Skin epidermis (tissue), 12 donors: Measurements from ENCODE around the gene UBE2D3.
A peak's percentile ranks its signal among the peaks of the same experiment; 100 is the strongest.
"Not testable (repeated sequence)": the region's sequence is repeated elsewhere in the genome, so short reads cannot be mapped to it uniquely, and the experiment has no call there.

Source experiments
- H3K27ac ChIP-seq, 21 experiments: fragments of 200-600 bp; sonication (generic) in 11 of 21; one replicate each; pipeline ENCODE4 v1.5.0; 2020; ENCODE audit warnings: mild to moderate bottlenecking in 3 of 21, inconsistent platforms in 2 of 21, moderate library complexity in 2 of 21
- H3K4me3 ChIP-seq, 7 experiments: fragments of 200-600 bp; sonication (generic) in 2 of 7; one replicate each; pipeline ENCODE4 v1.5.0; 2020; ENCODE audit warnings: inconsistent platforms in 2 of 7, mild to moderate bottlenecking in 2 of 7, moderate library complexity in 1 of 7

The UBE2D3 gene

DNA sequence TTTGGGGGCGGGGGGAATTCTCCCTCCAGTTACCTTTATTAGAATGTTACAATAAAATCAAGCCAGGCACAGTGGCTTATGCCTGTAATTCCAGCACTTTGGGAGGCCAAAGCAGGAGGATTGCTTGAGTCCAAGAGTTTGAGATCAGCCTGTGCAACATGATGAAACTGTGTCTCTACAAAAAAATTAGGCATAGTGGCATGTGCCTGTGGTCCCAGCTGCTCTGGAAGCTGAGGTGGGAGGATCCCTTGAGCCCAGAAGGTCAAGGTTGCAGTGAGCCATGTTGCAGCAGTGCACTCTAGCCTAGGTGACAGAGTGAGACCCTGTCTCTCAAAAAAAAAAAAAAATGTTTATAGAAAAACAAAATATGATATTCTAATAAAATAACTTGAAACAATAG, 5.3 kb upstream of the UBE2D3 start:
- H3K4me3 ChIP-seq: no peak overlapping the region
- no peak overlapping the region for H3K27ac ChIP-seq

DNA sequence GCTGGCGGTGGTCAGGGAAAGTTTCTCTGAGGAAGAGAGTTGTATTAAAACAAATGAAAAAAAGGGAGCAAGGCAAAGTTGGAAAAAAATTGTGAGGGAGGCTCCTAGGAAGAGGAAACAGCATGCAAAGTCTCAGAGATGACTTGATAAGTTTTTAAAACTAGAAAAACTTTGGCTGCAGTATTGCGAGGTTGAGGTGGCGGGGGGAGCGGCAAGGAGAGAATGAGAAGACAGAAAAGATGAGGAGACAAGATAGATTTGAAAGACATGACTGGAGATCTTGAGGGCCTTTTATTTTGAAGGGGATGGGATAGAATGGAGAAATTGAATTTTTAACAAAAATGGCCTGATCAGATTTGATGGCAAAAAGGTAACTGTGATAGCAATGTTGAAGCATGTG, 4.8 kb upstream of the UBE2D3 start:
- H3K4me3 ChIP-seq: no peak overlapping the region
- no peak overlapping the region for H3K27ac ChIP-seq

DNA sequence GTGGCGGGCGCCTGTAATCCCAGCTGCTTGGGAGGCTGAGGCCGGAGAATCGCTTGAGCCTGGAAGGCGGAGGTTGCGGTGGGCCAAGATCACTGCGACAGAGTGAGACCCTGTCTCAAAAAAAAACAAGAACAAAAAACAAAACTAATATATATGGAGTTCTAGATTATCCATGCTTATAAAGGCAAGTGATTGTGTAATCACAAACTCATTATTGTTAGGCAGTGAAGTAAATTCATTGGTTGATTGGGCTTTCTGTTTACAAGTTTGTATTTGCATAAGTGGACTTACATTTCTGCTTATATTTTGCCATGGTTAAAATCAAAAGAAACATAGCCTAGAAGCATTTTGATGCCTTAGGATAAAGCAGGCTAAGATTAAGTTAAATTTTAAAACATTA, 2.5 kb upstream of the UBE2D3 start:
- Histone ChIP-seq H3K4me3 (no peak overlapping the region), H3K27ac (peak overlapping the region in 9 of 21 experiments; percentile 92 to 100 (median 100))

DNA sequence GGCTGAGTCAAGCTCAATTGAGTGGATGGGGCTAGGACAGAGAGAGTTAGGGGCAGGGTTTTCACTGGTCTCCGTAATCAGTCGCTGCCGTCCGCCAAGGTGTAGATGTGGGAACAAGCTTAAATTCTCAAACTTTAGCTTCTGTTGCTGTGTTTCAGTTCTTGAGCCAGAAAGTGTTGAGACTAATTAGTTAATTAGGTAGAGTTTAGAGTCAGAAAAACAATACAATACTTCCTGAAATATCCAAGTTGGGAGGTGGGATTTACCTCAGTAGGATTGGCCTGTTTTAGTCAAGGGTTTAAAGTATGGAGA, 1.1 kb upstream of the UBE2D3 start:
- Histone ChIP-seq H3K27ac (peak overlapping the region; percentile 38 to 100 (median 100)), H3K4me3 (peak overlapping the region; percentile 55 to 97 (median 74))

DNA sequence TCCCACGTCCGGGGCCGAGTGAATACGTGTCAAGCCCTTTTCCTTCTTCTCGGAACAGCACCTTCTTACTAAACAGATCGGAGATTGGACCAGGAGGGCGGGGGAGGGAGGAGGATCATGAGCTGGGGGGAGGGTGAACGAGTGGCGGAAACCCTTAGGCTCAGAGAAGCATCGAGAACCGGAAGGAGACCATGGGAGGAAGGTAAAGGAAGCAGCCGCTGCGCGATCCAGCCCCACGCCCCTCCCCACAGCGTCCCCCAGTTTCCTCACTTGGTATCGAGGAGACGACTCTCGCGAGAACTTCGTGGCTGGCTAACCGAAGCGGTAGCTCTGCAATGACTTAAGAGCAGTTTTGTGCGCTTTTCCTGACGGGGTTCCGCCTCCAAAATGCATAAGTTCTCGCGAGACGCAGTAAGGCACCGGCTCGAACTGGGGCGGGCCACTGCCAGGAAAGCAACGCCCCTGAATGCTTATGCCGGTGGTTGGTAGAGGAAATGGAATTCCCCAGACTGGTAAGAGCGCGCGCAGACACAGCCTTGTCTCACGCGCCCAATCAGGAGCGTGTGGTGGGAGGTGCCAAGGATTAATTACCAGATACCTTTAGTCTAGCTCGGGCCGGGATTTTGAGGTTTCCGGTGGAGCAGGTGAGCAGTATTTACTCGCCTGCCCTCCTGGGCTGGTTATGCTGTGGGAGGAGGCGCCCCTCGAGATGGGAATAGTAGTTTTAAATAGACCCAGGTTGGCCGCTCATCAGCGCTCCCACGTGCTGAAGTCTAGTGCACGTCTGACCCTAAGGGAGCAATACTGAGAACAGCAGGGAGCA, 534 bp upstream of the UBE2D3 start:
- Histone ChIP-seq H3K4me3 (peak overlapping the region; percentile 55 to 97 (median 74)), H3K27ac (peak overlapping the region; percentile 98 to 100 (median 100))

DNA sequence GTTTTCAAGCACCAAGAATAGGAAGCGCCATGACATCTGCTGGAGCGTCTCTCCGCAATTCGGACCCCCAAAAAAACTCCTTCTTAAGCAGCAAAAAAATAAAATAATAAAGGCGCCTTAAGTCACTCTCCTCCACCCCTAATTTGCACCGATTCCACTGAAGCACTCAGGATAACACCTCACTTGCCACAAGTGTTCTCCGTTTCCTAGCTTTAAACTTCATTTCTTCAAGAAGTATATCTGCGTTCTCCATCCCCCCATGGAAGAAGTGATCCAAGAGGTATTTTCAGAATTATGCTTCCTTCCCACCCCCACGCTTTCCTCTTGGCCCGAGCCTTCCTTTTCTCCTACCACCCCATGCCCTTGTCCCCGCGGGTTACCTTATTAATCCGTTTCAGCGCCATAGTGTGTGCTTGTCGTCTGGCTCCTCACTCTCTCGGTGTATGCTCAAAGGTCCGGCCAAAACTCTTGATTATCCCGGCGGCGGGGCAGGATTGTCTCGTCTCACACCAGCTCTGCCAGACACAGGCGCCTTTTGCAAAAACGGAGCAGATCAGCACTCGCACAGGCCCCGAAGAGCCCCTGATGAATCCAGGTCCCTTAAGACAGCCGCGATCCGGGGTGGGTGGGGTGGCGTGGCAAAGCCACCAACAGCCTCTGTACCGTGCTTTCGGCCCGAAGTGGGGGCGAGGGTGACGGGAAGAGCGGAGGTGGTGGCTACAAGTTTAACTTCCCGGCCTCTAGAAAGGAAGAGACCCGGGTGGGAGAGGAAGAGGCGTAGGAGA, 1.1 kb downstream of the UBE2D3 start:
- peak overlapping the region; percentile 98 to 100 (median 100) for H3K27ac ChIP-seq
- H3K4me3 ChIP-seq: peak overlapping the region; percentile 55 to 97 (median 74)

DNA sequence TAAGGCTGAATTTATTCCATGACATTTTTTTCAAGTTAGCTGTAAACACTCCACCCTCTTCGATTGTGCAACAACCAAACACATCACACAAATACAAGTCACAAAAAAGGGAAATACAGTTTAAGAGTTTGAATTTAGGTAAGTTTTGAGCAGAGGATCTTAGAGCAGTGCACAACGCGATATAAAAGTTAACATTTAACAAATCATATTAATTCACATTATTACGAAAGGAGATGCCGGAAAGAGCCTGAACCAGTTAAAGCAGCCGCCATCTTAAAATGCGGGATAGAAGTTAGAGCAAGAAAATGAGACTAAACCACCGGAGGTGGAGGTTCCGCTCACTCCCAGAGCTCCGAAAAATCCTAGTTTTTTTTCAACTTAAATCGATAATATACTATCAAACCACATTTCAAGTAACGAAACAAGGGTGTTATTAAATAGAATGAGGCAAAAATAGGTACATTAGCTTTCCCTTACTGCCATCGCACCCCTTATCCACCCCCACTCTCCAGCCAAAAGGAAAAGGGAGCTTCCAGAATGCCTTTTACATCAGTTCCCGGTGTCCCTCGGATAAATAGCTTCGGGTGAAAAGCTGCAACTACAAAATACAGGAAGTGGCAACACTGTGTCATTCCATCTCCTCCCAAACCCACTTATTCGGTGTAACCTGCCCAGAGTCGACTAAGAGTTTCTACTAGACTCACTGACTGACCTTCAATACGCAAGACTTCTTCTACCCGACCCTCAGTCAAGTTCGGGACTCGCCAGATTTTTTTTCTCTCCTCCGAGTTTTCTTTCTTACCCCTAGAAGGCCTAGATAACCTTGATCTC, 1.9 kb downstream of the UBE2D3 start:
- peak overlapping the region; percentile 55 to 97 (median 74) for H3K4me3 ChIP-seq
- peak overlapping the region; percentile 98 to 100 (median 100) for H3K27ac ChIP-seq

DNA sequence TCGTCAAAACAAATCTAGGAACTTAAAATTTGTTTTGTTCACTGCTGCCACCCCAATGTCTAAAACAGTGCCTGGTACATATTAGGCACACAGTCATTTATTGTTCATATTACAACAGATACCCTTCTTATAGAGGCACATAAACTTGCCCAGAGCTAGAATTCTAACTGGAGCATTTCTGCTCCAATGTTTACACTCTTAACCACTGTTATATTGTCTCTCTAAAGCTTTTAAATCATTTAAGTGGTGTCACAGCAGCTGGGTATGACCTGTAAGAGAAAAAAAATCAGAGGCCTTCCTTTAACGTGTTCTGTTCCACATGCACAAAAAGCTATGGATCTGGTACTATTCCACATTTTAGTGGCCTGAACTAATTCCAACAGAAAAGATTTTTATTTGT, 3.0 kb downstream of the UBE2D3 start:
- Histone ChIP-seq H3K27ac (peak overlapping the region in 18 of 21 experiments; percentile 98 to 100 (median 100)), H3K4me3 (peak overlapping the region; percentile 55 to 97 (median 74))

DNA sequence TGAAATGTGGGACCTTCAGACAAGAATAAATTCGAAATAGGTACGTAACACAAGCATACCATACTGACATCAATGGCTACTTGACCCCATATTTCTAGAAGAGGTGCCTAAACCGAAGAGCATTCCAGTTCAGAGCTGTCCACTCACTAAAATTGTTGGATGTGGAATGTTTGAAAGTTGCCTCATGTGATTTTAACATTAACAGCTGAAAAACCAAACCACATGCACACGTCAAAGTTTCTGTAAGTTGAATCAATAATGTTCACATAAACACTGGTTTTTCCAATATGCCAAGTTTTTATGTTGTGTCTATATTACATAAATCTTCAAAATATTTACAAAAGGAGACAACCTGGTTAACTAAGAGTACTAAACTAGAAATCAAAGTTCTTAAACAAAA, 3.5 kb downstream of the UBE2D3 start:
- H3K27ac ChIP-seq: peak overlapping the region in 11 of 21 experiments; percentile 11 to 100 (median 100)

DNA sequence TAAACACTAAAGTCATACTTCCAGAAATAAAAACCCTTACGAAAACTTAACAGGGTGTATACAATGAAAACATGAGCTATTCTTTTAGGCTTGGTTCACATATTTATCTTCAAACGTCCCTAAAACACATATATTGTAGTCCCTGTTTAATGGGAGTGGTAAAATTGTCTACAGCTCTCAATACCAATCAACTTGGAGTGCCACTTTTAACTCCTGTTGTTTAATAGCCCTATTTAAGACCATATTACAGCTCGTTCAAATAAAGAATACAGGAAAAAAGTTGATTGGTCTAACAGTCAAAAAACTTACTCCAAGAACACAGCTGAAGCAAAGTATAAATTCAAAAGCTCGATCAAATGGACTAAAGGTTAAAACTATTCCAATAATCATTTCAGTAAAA, 3.9 kb downstream of the UBE2D3 start:
- Histone ChIP-seq H3K27ac (peak overlapping the region in 6 of 21 experiments; percentile 7 to 100 (median 38)), H3K4me3 (peak overlapping the region in 4 of 7 experiments; percentile 55 to 97 (median 72))

More for the DNA sequence above, 3.5 kb downstream of the UBE2D3 start:
- peak overlapping the region; percentile 55 to 97 (median 74) for H3K4me3 ChIP-seq

DNA sequence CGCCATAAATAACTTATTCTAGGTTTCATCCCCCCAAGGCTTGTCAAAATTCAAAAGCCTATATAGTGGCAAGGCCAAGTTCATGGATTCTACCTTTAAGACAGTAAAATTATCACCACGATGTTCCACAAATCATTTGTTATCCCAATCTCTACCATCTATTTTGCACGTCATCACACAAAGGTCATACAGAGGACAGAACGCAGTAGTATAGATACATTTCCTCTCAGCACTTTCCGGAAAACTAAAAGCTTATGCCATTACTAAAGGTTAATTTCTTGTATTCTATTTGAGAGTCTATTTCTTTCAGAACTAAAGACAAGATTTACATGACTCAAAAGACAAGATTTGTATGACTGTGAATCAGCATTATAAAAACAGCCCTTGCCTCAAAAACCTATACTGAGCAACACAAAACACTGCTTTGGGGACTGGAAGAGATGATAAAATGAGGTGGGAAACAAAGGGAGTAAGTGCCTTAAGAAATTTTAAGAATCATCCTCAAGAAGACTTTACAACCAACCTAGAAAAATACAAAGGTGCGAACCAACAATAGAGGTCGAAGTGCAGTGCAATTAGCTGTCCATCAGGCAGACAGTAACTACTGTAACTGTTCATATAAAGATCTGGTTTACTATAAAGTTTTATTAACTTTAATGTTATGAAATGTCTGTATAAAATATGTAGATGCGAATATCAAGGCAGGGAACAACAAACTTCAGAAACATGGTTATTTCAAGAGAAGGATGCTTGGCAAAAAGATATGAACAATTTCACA, 7.6 kb downstream of the UBE2D3 start:
- Histone ChIP-seq H3K4me3 (no peak overlapping the region), H3K27ac (peak overlapping the region in 3 of 21 experiments; percentile 45 to 64 (median 53))

DNA sequence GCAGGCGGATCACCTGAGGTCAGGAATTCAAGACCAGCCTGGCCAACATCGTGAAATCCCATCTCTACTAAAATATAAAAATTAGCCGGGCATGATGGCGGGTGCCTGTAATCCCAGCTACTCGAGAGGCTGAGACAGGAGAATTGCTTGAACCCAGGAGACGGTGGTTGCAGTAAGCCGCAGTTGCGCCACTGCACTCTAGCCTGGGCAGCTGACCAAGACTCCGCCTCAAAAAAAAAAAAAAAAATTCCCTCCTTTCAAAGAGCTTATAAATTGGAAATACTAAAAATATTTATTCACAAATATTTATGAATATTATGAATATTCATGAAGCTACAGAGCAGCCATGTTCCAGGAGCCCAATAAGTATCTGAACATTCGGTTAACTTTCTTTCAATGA, 8.3 kb downstream of the UBE2D3 start:
- peak overlapping the region in 2 of 21 experiments; percentile 1 to 53 for H3K27ac ChIP-seq
- not testable (repeated sequence) for H3K4me3 ChIP-seq

DNA sequence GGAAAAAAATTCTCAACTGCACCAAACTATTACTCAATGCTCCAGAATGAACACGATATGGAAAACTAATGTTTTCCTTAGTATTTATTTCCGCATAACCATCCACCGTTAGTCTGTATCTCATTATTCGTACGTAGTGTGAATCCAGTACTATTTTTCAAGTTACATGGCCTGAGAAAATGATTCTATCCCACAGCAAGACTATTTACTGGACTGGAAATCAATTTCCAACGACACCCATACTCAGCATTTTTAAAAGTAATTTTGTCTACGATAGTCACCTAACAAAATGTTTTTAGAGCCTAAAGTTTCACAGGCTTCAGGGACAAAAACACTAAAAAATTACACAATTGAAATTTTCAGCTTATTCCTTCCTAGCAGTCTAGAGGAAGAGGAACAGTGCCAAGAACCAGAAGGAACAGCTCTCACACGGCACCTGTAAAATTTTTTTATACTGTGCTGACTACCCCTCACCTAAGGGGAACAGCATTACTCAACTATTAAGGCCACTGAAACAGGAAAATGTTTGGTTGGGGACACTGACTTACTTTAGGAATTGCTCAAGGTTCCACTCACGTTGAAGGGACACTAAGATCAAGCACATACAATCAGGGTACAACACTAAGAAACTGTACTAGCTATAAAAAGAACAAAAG, 9.6 kb downstream of the UBE2D3 start:
- Histone ChIP-seq H3K4me3 (no peak overlapping the region), H3K27ac (peak overlapping the region in 6 of 21 experiments; percentile 1 to 39 (median 18))

DNA sequence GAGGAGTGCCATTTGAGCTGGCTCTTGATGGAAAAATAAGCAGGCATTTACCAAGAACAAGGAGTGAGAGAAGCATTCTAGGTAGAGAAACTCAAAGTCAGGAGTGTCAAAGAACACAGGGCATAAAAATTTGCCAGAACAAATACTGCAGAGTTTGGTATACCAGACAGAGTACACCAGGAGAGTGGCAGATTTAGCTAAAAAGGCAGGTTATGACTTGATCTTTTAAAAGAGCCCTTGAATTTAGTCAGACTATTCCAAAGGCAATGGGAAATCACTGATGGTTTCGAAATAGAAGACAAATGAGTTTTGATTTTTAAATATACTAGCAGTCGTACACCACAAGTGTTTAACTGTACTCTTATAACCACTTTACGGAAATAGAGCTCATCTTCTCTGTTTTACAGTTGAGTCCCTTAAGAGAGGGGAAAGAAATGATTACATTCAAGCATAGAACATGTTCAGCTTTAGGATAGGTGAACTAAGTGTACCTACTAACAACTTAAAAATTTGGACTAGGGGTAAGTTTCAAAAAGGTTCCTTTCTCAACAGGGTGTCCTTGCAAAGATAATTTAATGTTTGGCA, 10.2 kb downstream of the UBE2D3 start:
- Histone ChIP-seq H3K27ac (peak overlapping the region in 8 of 21 experiments; percentile 0 to 37 (median 16)), H3K4me3 (no peak overlapping the region)

DNA sequence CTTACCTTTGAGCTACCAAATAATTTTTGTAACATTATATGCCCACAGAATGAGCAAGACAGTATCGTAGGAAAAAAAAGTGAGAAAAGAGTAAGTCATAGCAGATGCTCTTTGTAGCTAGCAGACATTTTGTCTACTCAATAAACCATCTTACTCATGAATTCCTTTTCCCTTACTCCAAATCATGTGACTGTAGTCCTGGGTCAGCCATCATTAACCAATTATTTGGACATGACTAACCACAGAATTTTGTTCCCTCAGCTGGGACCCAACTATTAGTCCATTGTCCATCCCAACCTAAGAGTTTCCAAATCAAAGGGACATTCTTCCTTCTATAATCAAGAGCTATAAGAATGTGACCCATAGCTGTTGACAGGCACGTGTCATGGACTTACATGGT, 11.4 kb downstream of the UBE2D3 start:
- H3K27ac ChIP-seq: peak overlapping the region in 3 of 21 experiments; percentile 0 to 32 (median 31)
- no peak overlapping the region for H3K4me3 ChIP-seq

DNA sequence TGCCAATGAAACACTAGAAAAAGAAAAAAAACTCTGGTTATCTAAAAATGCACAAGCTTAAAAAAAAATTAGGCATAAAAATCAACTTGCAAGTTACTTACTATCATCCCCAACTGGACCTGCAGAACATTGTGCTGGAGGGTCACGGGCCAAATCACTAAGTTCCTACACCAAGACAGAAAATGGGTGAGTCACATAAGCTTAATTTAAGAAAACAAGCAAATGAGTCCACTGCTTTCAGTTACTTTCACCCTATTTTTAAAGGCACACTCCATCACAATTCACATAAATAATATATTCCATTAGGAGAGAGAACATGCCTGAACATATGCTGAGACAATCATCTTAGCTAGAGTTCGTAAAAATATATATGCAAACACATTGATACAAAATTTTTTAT, 17.7 kb downstream of the UBE2D3 start:
- H3K4me3 ChIP-seq: no peak overlapping the region
- H3K27ac ChIP-seq: no peak overlapping the region

DNA sequence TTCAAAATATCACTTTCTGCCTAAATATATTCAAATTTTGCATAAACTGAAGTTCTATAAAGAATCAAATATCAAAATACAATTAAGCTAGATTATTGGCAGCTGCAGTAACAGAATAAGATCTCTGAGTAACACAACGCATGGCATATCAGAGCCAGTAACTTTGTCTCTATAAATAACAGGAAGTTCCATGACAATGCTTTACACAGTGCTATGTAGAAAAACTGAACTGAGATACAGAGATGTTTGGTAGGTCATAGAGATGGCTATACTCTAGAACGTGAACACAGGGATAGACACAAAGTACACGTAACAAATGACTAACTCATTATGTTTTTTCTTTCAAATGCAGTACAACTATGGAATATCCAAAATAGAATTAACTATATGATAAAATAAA, 18.2 kb downstream of the UBE2D3 start:
- H3K4me3 ChIP-seq: no peak overlapping the region
- H3K27ac ChIP-seq: no peak overlapping the region

DNA sequence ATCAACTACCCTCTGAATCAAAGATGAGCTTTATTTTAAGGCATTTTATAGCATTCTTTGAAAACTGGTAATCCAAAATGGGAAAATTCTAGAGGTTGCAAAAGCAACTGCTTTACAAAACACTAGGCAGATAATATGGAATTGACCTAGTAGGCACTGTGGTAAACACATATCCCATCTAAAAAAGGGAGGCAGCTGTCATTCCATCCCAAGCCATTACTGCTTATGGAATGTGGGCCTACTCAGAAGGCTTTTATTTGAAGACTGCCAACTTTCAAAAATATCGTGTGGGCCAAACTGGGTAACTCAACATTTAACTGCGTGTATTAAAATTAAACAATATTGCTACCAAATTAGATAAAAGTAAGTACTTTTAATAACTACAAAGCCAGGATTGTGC, 19.3 kb downstream of the UBE2D3 start:
- Histone ChIP-seq H3K27ac (no peak overlapping the region), H3K4me3 (no peak overlapping the region)
